ENCODE results near the gene IGF2BP2.

Gene IGF2BP2

DNA sequence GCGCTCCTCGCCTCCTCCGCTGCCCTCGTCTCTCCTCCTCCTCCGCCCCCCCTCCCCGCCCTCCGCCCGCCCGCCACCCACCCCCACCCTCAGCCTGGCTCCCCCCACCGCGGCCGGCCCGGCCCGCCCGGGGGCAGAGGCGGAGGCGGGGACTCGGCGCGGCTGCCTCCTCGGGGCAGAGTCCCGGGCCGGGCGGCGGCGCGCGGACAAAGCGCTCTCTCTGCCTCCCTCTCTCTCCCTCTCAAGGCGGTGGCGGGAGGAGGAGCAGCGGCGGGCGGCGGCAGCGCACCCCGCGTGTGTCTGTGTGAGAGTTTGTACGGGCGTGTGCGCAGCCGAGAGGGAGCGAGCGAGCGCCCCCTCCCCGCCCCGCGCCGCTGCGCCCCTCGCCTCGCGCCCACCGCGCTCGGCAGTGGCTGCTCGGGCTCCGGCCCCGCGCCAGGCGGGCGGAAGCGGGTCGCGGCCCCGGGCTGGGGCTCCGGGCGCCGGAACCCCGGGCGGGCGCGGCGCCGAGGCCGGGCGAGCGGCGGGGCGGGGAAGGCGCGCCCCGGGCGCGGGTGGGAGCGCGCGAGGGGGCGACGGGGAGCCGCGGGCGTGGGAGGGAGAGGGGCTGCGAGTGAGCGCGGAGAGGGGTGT is at the start of gene IGF2BP2:
Gene IGF2BP2 (minus strand): TSS at position 37 of the 633 bp plus-strand sequence. CDS start 82 bp downstream, outside the sequence.
- TF ChIP-seq CTCF (IDR thresholded peaks at IDR 0.05; ENCODE audit: insufficient read depth, missing control alignments): peak; percentile 8
- FAIRE-seq: no peak
- DNase-seq (ENCODE audit: insufficient read length, low spot score): peak; percentile 36

DNA sequence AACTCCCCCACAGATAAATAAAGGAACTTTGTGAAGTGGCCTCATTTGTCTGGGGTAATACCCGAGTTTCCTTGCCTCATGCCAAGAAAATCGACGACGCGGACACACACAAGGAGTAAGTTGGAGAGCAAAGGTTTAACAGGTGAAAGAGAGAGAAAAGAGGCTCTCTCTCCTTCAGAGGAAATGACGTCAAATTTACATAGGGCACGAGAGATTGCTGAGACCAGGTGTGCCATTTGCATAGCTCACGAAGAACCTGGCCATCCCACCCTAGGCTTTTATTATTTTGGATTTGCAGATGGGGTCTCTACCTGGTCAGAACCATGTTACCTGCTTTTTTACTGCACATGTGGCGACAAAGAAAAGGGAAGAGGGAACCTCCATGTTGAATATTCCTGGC is 49.3 kb upstream of the IGF2BP2 start:
- TF ChIP-seq CTCF (IDR thresholded peaks at IDR 0.05; ENCODE audit: insufficient read depth, missing control alignments): no peak
- FAIRE-seq (no peak), DNase-seq (ENCODE audit: insufficient read length, low spot score) (no peak)

- FAIRE-seq (no peak), DNase-seq (ENCODE audit: insufficient read length, low spot score) (no peak)
- no peak for TF ChIP-seq CTCF (IDR thresholded peaks at IDR 0.05; ENCODE audit: insufficient read depth, missing control alignments)
Observed at GRCh38 chr3:185867650-185868049, 42.8 kb upstream of the IGF2BP2 start.

GRCh38 chr3:185866995-185867394 is 42.2 kb upstream of the IGF2BP2 start:
- no peak for FAIRE-seq

GRCh38 chr3:185866555-185866954 is 41.7 kb upstream of the IGF2BP2 start:
- TF ChIP-seq CTCF (IDR thresholded peaks at IDR 0.05; ENCODE audit: insufficient read depth, missing control alignments): no peak
- DNase-seq (ENCODE audit: insufficient read length, low spot score) (no peak), FAIRE-seq (no peak)

More at GRCh38 chr3:185866995-185867394, 42.2 kb upstream of the IGF2BP2 start:
- DNase-seq (ENCODE audit: insufficient read length, low spot score): no peak
- no peak for TF ChIP-seq CTCF (IDR thresholded peaks at IDR 0.05; ENCODE audit: insufficient read depth, missing control alignments)

DNA sequence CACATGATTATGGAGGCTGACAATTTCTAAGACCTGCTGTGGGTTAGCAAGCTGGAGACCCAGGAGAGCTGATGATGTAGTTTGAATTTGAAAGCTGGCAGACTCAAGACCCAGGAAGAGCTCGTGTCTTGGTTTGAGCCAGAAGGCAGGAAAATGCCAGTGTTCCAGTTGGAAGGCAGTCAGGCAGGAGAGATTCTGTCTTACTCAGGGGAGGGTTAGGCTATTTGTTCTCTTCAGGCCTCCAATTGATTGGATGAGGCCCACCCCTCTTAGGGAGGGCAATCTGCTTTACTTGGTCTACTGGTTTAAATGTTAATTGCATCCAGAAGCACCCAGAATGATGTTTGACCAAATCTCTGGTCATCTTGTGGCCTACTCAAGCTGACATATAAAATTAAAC is 40.4 kb upstream of the IGF2BP2 start:
- TF ChIP-seq CTCF (IDR thresholded peaks at IDR 0.05; ENCODE audit: insufficient read depth, missing control alignments): no peak
- FAIRE-seq (no peak), DNase-seq (ENCODE audit: insufficient read length, low spot score) (no peak)

- FAIRE-seq (no peak), DNase-seq (ENCODE audit: insufficient read length, low spot score) (no peak)
- TF ChIP-seq CTCF (IDR thresholded peaks at IDR 0.05; ENCODE audit: insufficient read depth, missing control alignments): no peak
Observed at GRCh38 chr3:185864767-185865166, 39.9 kb upstream of the IGF2BP2 start.

Measured in D721Med (cell line).